Transverse colon (tissue), 3 donors: ENCODE results near the gene SLC27A6.

ENCODE experiments used
- EP300 ChIP-seq: sonication (generic); formaldehyde crosslinking; IDR thresholded peaks from one replicate; pipeline ENCODE4 v1.6.1; 2017; ENCODE audit warnings: antibody characterized with exemption, low read depth
- POLR2AphosphoS5 ChIP-seq, 3 donors: sonication (generic); formaldehyde crosslinking; IDR thresholded peaks; one replicate each; pipeline ENCODE4 v1.6.1; 2016; ENCODE audit warnings: antibody characterized with exemption in 3 of 3

DNA sequence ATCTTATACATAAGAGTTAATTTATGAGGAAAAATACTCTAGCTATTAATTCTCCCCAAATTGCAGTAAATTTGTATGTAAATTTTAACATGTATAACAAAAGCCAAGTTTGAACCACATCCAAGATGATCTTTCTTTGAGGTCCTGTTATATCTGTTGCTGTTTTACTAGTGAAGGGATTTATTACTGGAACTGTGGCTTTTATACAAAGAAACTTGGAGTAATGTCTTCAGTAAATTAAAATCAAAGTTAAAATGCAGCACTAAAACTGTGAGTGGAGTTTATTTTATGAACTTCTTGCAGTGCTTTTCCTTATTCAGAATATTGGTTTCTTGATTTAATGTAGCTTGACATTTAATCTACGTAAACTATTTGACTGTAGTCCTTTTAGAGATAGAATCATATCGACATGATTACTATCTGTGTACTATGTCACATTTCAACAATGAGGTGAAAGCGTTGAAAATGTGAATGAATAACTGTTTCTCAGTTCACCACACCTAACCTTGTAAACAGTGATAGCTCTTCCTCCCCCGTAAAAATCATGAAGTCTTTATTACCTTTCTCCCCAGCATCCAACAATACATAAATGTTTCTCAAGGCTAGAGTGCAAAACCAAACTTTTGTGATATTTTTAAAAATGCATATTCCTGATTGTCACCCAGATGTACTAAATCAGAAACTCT, 76.1 kb downstream of the SLC27A6 start:
- TF ChIP-seq EP300: no peak
- no peak for TF ChIP-seq POLR2AphosphoS5 (IDR thresholded peaks at IDR 0.05)
